ENCODE measurements around the gene JAK3.
A peak's percentile ranks its signal among the peaks of the same experiment; 100 is the strongest.
"Not testable (repeated sequence)": the region's sequence is repeated elsewhere in the genome, so short reads cannot be mapped to it uniquely, and the experiment has no call there.

The JAK3 gene

GRCh38 chr19:17777840-17778239 lies 69.9 kb downstream of the JAK3 start:
- not testable (repeated sequence) for DNase-seq (ENCODE audit: low read depth)

- peak; percentile 46 for DNase-seq (ENCODE audit: low read depth)
These were observed 71.6 kb downstream of the JAK3 start for GRCh38 chr19:17775991-17776803.

DNA sequence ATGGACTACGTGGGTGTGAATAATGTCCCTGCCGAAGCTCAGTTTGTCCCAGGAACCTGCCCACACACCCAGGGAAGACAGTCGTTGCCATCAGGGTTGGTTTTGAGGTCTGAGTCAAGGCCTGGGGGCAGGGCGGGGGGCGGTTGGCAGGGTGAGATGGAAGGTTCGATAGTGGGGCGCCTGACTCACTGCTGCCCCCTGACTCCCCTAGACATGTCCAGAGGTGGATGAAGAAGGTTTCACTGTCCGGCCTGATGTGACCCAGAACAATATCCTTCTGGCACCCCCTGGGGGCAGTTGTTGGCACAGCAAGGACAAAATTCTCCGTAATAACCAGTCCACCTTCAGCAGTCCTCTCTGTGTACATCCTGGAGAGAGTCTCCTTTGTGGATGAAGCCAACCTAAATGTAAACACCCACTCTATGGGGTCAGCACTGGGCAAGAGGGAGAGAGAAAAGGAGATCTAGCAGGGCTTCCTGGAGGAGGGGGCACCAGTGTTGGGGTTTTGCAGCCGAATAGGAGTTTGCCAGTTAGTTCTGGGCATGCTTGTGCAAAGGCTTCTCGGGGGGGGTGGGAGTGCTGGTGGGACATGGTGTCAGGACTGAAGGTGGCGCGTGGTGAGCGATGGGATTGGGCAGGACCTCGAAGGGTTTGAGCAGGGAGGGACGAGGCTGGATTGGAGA lies 72.4 kb downstream of the JAK3 start:
- peak; percentile 29 for DNase-seq (ENCODE audit: low read depth)
